GM21737 (cell line): ENCODE measurements around the gene METAP1.
"Not testable (repeated sequence)": the region's sequence is repeated elsewhere in the genome, so short reads cannot be mapped to it uniquely, and the experiment has no call there.

Source experiments
- ATAC-seq: cut with Tn5 transposase; IDR thresholded peaks from one replicate; pipeline ENCODE4 v1.9.1; 2021; ENCODE audit warnings: mild to moderate bottlenecking, moderate library complexity; ENCODE audit not compliant: unreplicated experiment

METAP1 gene

DNA sequence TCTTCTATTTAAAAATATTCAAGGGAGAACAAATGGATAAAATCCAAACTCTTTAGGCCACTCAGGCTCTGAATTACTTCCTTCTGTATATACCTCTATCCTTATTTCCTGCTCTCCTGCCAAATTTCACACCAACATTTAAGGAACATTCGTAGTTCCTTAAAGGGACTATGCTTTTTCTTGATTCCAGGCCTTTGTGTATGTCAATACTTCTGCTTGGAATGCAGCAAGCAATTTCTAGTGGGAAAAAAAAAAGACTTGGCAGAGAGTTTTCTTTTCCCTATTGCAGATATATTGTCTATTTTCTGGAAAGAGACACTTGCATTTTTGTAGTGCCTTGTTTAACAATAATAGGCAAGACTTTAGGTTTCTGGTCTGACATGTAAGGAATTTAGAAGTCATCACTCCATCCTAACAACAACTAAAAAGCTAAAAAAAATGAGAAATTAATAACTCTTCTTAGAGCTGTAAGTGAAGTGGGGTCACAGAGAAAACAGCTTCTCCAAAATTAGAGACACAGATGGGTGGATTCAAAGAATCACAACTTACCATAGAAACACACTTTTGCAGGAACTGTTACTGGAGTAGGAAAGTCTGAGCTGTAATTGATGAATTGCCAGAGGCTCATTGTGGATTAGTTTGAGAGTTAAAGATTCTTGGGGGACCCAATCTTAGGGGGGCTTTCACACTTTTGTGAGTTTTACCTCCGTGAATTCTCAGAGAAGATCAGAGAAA, 95.1 kb downstream of the METAP1 start:
- ATAC-seq, result no peak

DNA sequence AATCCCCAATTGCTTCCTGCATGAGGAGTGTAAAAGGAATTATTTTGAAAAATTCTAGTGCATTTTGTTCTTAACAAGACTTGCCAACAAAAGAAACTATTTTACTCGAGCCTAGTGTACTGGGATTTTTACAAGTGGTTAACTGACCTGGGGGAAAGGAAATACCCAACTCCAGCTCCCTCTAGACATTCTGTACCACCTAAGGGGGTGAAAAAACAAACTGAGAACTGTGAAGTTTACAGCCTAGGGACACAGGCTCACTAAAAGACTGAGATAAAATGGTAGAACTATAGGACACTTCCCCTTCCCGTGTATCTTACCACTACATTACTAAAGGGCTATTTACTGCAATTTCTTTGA, 95.7 kb downstream of the METAP1 start:
- no peak for ATAC-seq

DNA sequence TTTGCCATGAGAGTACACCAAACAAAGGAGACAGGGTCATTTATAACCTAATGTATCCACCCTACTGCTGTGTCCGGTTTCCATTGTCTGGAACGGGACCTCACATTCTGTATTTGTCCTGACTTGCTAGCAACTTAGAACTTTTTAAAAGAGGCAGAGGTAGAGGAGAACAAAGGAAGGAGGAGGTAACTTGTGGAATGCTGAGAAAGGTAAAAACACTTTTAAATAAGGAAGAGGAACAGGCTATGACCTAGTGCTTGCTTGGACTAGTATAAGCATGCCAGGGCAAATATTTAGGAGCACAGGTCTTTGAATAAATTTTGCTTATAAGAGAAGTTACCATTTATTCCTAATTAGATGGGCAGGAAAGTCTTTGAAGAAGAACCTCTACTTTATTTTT, 96.3 kb downstream of the METAP1 start:
- ATAC-seq, result not testable (repeated sequence)

DNA sequence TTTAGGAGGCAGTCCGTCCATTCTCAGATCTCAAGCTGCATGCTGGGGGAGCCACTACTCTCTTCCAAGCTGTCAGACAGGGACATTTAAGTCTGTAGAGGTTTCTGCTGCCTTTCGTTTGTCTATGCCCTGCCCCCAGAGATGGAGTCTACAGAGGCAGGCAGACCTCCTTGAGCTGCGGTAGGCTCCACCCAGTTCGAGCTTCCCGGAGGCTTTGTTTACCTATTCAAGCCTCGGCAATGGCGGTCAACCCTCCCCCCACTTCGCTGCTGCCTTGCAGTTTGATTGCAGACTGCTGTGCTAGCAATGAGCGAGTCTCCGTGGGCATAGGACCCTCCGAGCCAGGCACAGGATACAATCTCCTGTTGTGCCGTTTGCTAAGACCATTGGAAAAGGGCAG, 103.8 kb downstream of the METAP1 start:
- no peak for ATAC-seq

DNA sequence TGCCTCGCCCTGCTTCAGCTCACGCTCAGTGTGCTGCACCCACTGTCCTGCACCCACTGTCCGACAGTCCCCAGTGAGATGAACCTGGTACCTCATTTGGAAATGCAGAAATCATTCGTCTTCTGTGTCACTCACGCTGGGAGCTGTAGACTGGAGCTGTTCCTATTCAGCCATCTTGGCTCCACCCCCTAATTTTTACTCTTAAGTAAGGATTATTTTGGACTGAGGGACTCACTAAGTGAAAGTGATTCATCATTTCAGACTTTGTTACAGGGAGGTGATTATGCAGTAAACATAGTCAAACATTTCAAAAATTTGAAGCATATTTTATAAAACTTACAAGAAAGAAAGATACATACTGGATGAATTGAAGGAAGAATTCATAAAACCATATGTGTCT, 104.3 kb downstream of the METAP1 start:
- ATAC-seq, result not testable (repeated sequence)

DNA sequence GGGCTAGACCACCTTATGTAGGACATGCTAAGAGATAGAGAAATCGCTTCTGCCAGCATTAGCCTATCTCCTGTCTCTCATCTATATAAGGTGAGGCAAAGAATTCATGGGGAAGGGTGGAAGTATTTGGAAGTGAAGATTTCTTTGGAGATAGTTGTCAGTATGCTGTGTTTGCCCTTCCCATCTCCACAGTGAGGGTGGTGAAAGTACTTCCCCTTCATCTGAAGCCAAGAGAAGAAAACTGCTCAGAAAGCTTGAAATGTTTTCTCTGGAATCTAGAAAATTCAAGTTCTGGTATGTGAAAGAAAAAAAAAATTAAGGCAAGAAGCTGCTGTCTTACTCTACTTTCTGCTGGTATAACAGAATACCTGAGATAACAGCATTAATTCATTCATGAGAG, 105.4 kb downstream of the METAP1 start:
- ATAC-seq, result no peak

DNA sequence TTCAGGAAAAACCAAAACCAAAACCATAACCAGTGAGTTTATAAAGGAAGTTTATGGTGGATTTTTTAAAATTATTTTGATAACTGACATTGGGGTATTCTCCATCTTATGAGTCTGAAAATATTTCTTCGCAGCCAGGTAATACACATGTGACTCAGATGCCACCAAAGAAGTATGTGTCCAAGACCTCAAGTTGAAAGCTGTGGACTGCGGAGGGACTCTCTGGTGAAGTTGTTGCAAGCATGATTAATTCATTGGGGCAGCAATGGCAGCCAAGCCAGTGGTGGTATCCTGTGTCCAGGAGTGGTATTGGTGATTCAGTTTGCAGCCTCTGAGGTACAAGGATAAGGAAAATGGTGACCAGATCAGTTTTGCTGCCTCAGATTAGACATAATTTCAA, 107.1 kb downstream of the METAP1 start:
- no peak for ATAC-seq

DNA sequence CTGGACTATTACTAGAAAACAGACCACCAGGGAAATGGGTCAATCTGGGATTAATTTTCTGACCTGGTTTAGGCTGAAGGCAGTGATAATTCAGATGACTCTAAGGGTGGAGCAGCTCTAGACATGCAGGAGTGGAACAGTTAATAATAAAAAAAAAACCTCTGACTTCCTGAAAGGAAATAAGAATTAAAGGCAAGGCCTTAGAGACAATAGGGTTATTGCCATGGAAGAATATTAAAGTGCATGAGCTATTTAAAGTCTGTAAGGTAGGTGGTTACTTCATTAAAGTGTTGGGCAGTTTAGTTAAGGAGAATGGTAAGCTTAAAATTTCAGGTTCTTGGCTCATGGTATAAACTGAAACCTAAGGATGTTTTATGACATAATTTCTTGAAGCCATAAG, 107.6 kb downstream of the METAP1 start:
- no peak for ATAC-seq

DNA sequence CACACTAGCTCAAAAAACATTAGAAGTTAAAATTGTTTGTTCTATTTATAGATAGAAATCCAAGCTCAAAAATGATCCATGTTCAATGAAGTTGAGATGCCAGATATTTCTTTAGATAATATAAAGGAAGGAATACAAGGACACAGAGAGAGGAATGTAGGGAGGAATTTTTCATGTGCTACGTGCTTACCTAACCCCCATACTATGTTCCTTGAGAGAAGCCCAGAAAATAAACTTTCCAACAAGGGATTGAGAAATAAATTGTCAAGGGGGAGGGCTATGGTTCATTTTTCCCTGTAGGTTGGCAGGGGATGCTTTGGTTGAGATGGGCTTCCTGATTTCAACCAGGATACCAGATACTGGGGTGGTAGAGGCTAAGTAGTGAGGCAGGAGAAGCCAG, 108.6 kb downstream of the METAP1 start:
- ATAC-seq, result no peak

DNA sequence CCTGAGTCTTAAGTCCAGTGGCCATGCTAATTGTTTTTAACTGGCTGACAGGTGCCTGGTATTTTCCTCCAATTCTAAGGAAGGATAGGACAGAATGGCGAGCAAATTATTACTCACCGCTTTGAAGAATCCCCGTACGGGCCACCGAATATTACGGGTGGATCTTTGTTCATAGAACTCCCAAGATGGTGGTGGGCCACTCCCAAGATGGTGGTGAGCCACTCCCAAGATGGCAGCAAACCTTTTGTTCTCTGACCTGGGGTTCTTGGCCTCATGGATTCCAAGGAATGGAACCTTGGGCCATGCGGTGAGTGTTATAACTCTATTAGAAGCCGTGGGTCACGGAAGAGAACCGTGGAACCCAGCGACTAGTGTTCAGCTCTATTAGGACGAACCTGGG, 113.8 kb downstream of the METAP1 start:
- ATAC-seq, result not testable (repeated sequence)
